Kidney epithelial cell (primary cell): ENCODE measurements around the gene SRL. TPM values are rescaled to one million over a fixed set of nuclear protein-coding genes. Genes with fewer than 3 reads are reported as not detected.

Source experiments
- DNase-seq: peaks from one replicate; pipeline ENCODE4 v3.0.0-alpha.2; 2010; ENCODE audit warnings: low read depth
- H3K27me3 ChIP-seq: 2 replicates; pipeline ENCODE4 v1.6.0; 2011; ENCODE audit warnings: low read length; ENCODE audit not compliant: control insufficient read depth, insufficient read depth
- H3K36me3 ChIP-seq: 2 replicates; pipeline ENCODE4 v1.5.1; 2011; ENCODE audit warnings: low read length; ENCODE audit not compliant: control insufficient read depth, insufficient read depth
- H3K4me3 ChIP-seq: 2 replicates; pipeline ENCODE4 v1.5.1; 2011; ENCODE audit warnings: low read depth, mild to moderate bottlenecking, control low read depth, low read length
- CTCF ChIP-seq: IDR thresholded peaks from 2 replicates; pipeline ENCODE4 v1.5.1; 2011; ENCODE audit warnings: mild to moderate bottlenecking, moderate library complexity, low read length, control low read depth, inconsistent platforms; ENCODE audit not compliant: insufficient read depth, poor library complexity, severe bottlenecking
- total RNA-seq: library from RNA; depleted of rRNA; stranded (reverse); fragments of >200 nt; gene quantifications from 2 replicates; pipeline ENCODE4 v1.2.3, GENCODE V29; 2015

SRL gene
- total RNA-seq, 1 donor from 2014 or later: not detected

GRCh38 chr16:4231886-4232285 is 10.0 kb downstream of the SRL start:
- no peak for TF ChIP-seq CTCF
- H3K27me3 ChIP-seq: peaks cover 3% of the 10 kb centered on the region
- no peak overlapping the region for H3K4me3 ChIP-seq
- DNase-seq: no peak
- H3K36me3 ChIP-seq: no peaks in the 10 kb centered on the region

GRCh38 chr16:4231367-4231766 is 10.5 kb downstream of the SRL start:
- H3K4me3 ChIP-seq: no peak overlapping the region
- H3K36me3 ChIP-seq: no peaks in the 10 kb centered on the region
- DNase-seq: no peak
- no peak for TF ChIP-seq CTCF
- peaks cover 3% of the 10 kb centered on the region for H3K27me3 ChIP-seq

GRCh38 chr16:4227040-4227332 is 14.9 kb downstream of the SRL start:
- no peak for TF ChIP-seq CTCF
- DNase-seq: no peak
- H3K4me3 ChIP-seq: no peak overlapping the region
- no peaks in the 10 kb centered on the region for H3K36me3 ChIP-seq
- H3K27me3 ChIP-seq: no peaks in the 10 kb centered on the region

- no peak for TF ChIP-seq CTCF
- Histone ChIP-seq H3K4me3 (no peak overlapping the region), H3K36me3 (no peaks in the 10 kb centered on the region), H3K27me3 (no peaks in the 10 kb centered on the region)
- no peak for DNase-seq
These were observed 15.4 kb downstream of the SRL start for GRCh38 chr16:4226251-4227039.

GRCh38 chr16:4225075-4225474 is 16.8 kb downstream of the SRL start:
- H3K27me3 ChIP-seq: no peaks in the 10 kb centered on the region
- no peak for DNase-seq
- no peak for TF ChIP-seq CTCF
- no peak overlapping the region for H3K4me3 ChIP-seq
- H3K36me3 ChIP-seq: no peaks in the 10 kb centered on the region

GRCh38 chr16:4220358-4220757 is 21.5 kb downstream of the SRL start:
- H3K36me3 ChIP-seq: no peaks in the 10 kb centered on the region
- no peak for TF ChIP-seq CTCF
- no peaks in the 10 kb centered on the region for H3K27me3 ChIP-seq
- DNase-seq: no peak
- no peak overlapping the region for H3K4me3 ChIP-seq
